ENCODE results near the gene CNIH4. TPM values are rescaled to one million over a fixed set of nuclear protein-coding genes. Genes with fewer than 3 reads are reported as not detected.

The CNIH4 gene
- total RNA-seq, 1 experiment from 2014 or later = 104 TPM

DNA sequence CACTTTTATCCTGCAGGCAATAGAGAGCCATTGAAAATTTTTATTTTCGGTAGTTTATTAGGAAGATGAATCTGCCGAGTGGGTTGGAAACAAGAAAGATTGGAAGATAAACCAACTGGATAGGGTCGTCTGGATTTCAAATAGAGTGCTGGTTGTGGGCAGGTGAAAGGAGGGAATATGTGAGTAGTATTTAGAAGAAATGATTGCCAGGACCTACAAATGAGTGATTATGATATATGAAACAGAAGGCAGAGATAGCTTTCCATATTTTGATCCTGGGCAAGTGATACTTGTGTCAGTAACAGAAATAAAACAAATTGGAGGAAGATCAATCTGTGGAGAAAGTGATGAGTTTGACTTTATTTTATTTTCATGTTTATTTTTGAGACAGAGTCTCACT lies 2.5 kb downstream of the CNIH4 start:
- H3K4me2 ChIP-seq (ENCODE audit: insufficient read depth, insufficient read length, low read length) = peak overlapping the region; percentile 8
- no peak overlapping the region for H2AFZ ChIP-seq (ENCODE audit: low read length)
- H4K8ac ChIP-seq (replicated peaks; ENCODE audit: insufficient read length, low read depth, low read length) = no peak overlapping the region
- peak overlapping the region in 2 of 3 experiments; percentile 8 to 18; a peak in 3 of 7 replicates for H3K27ac Mint-ChIP-seq
- H3K79me2 ChIP-seq (ENCODE audit: insufficient read depth, low read length) = peaks cover 17% of the 10 kb centered on the region; the same call in 1 of the 2 replicates
- no peak for DNase-seq
- H3K14ac ChIP-seq (ENCODE audit: insufficient read depth, low read length) = no peak overlapping the region
- no peak overlapping the region for H2BK20ac ChIP-seq (ENCODE audit: low read depth, low read length, poor library complexity, severe bottlenecking)
- H3K23ac ChIP-seq (ENCODE audit: insufficient read length, low read depth, low read length) = no peak overlapping the region
- H3K23me2 ChIP-seq (ENCODE audit: insufficient read length, low read depth, low read length, poor library complexity, severe bottlenecking) = no peaks in the 10 kb centered on the region
- H3K4me1 ChIP-seq (ENCODE audit: insufficient read depth, low read length) = peaks cover 2% of the 10 kb centered on the region; the same call in 1 of the 2 replicates
- H3K18ac ChIP-seq (ENCODE audit: insufficient read length, low read depth, low read length) = no peak overlapping the region
- no peaks in the 10 kb centered on the region; a peak in 1 of 5 replicates for H3K9me3 Mint-ChIP-seq
- H2BK5ac ChIP-seq (ENCODE audit: insufficient read length, low read length) = no peak overlapping the region
- H4K20me1 ChIP-seq (ENCODE audit: control insufficient read depth, insufficient read depth, insufficient read length) = no peaks in the 10 kb centered on the region
- no peak overlapping the region for H3K56ac ChIP-seq (ENCODE audit: insufficient read length, low read depth, low read length)
- peak overlapping the region in 1 of 2 experiments; percentile 6; a peak in 2 of 5 replicates for H3K4me3 Mint-ChIP-seq
- no peaks in the 10 kb centered on the region for H3K27me3 Mint-ChIP-seq (ENCODE audit: low read depth)
- H2BK15ac ChIP-seq (ENCODE audit: low read depth, low read length) = no peak overlapping the region
- no peak overlapping the region for H2AK5ac ChIP-seq (ENCODE audit: insufficient read length, low read length)
- H3K27ac ChIP-seq (ENCODE audit: insufficient read length, low read depth, low read length) = no peak overlapping the region
- no peaks in the 10 kb centered on the region for H3K27me3 ChIP-seq (ENCODE audit: insufficient read depth, low read length)
- H3K9ac ChIP-seq (ENCODE audit: extremely low read depth, insufficient read length, low read length) = peak overlapping the region; percentile 33
- no peak overlapping the region for H4K5ac ChIP-seq (ENCODE audit: insufficient read length, low read depth, low read length)
- H3K4me1 Mint-ChIP-seq = peaks cover 21 to 28% of the 10 kb centered on the region in 2 experiments
- no peak overlapping the region for H2BK120ac ChIP-seq (ENCODE audit: low read depth, low read length, poor library complexity, severe bottlenecking)
- H2BK12ac ChIP-seq (ENCODE audit: insufficient read length, low read depth, low read length) = no peak overlapping the region
- no peak overlapping the region for H3K4ac ChIP-seq (ENCODE audit: low read depth, low read length)
- no peak overlapping the region for H3T11ph ChIP-seq (ENCODE audit: low read length)
- peaks cover 15 to 38% (median 30%) of the 10 kb centered on the region in 3 experiments for H3K36me3 Mint-ChIP-seq (ENCODE audit: insufficient read depth in 1 of 3, low read depth in 3 of 3)
- WGBS (ENCODE audit: extremely low coverage, insufficient read length, low lambda C conversion rate) = 100% methylated on average over 2 of the region's 3 CpGs
- H4K91ac ChIP-seq (ENCODE audit: insufficient read length, low read depth, low read length) = no peak overlapping the region
- no peak for TF ChIP-seq CTCF (conservative IDR thresholded peaks at IDR 0.05)
- peaks cover 7% of the 10 kb centered on the region for H3K79me1 ChIP-seq (ENCODE audit: insufficient read depth, low read depth, low read length, poor library complexity, severe bottlenecking)
- no peaks in the 10 kb centered on the region for H3K9me3 ChIP-seq (ENCODE audit: control insufficient read depth, low read depth, low read length)

Data from H9 (cell line).